Measurements from ENCODE around the gene NBR1. TPM values are rescaled to one million over a fixed set of nuclear protein-coding genes. Genes with fewer than 3 reads are reported as not detected.

NBR1 gene
- total RNA-seq, 1 experiment from 2014 or later = 60.8 TPM

DNA sequence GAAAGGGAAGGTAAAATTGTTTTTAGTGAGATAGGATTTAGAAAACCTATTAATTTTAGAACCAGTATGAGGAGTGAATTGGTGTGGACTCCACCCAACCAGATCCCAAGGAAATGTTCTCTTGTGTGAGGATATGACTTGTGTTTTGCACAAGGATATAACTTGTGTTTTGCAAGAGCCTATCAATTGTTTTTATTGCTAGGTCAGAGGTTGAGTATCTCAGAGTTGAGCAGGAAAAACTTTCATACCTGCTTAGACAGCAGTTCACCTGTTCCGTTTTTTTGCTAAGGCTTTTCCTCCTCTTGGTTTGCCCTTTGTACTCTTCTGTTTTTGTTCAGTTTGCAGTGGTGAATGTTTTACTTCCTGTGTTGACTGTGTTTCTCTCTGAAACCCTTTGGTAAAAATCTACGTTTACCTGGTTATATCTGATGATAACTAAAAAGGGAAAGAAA, 5.1 kb downstream of the NBR1 start:
- Histone ChIP-seq H3K9me2 (ENCODE audit: insufficient read depth) (no peaks in the 10 kb centered on the region), H3K4me2 (ENCODE audit: low read length) (no peak overlapping the region), H3K27me3 (ENCODE audit: insufficient read depth, low read length) (no peaks in the 10 kb centered on the region), H3K27ac (ENCODE audit: low read depth, low read length) (no peak overlapping the region), H3K9ac (ENCODE audit: low read length) (no peak overlapping the region), H3K9me3 (ENCODE audit: control insufficient read depth in 1 of 2, insufficient read depth in 1 of 2, low read depth in 1 of 2, low read length in 2 of 2) (no peaks in the 10 kb centered on the region), H3K4me3 (replicated peaks in 1 of 2; ENCODE audit: low read depth in 1 of 2, low read length in 2 of 2) (no peak overlapping the region), H2AFZ (ENCODE audit: low read depth, low read length, poor library complexity, severe bottlenecking) (no peak overlapping the region), H3K4me1 (ENCODE audit: control insufficient read depth in 1 of 2, insufficient read depth in 2 of 2, low read length in 2 of 2) (peaks cover 3 to 12% of the 10 kb centered on the region in 2 experiments), H3K36me3 (ENCODE audit: control insufficient read depth in 1 of 2, insufficient read depth in 2 of 2, low read length in 2 of 2) (peaks cover 12 to 23% of the 10 kb centered on the region in 2 experiments; a peak in 3 of 4 replicates), H3K79me2 (ENCODE audit: insufficient read depth, low read length) (peaks cover 23% of the 10 kb centered on the region), H4K20me1 (ENCODE audit: insufficient read depth) (no peaks in the 10 kb centered on the region)
- POLR2A ChIA-PET = no interaction called here
- ATAC-seq (no peak), DNase-seq (ENCODE audit: low read depth, low spot score) (no peak)
- TF ChIP-seq ELF1 (IDR thresholded peaks at IDR 0.05; ENCODE audit: borderline replicate concordance, low read depth) (no peak), ZNF274 (IDR thresholded peaks at IDR 0.05; ENCODE audit: low read depth, low read length) (no peak), YY1 (IDR thresholded peaks at IDR 0.05; ENCODE audit: extremely low read depth, insufficient replicate concordance, low read depth, low read length) (no peak), JUND (IDR thresholded peaks at IDR 0.05) (no peak), POLR2A (IDR thresholded peaks at IDR 0.05; ENCODE audit: borderline replicate concordance, extremely low read depth, insufficient read depth, insufficient read length) (no peak), ATF3 (IDR thresholded peaks at IDR 0.05) (no peak), EZH2 (IDR thresholded peaks at IDR 0.05) (no peak), SRF (IDR thresholded peaks at IDR 0.05; ENCODE audit: low read depth) (no peak), TCF7L2 (IDR thresholded peaks at IDR 0.05; ENCODE audit: borderline replicate concordance, extremely low read depth, insufficient read depth, insufficient read length) (no peak), CEBPB (IDR thresholded peaks at IDR 0.05; ENCODE audit: low read depth) (no peak), MAX (IDR thresholded peaks at IDR 0.05) (no peak), EGR1 (IDR thresholded peaks at IDR 0.05; ENCODE audit: low read depth) (no peak)
- TF ChIP-seq, protein P1, sequence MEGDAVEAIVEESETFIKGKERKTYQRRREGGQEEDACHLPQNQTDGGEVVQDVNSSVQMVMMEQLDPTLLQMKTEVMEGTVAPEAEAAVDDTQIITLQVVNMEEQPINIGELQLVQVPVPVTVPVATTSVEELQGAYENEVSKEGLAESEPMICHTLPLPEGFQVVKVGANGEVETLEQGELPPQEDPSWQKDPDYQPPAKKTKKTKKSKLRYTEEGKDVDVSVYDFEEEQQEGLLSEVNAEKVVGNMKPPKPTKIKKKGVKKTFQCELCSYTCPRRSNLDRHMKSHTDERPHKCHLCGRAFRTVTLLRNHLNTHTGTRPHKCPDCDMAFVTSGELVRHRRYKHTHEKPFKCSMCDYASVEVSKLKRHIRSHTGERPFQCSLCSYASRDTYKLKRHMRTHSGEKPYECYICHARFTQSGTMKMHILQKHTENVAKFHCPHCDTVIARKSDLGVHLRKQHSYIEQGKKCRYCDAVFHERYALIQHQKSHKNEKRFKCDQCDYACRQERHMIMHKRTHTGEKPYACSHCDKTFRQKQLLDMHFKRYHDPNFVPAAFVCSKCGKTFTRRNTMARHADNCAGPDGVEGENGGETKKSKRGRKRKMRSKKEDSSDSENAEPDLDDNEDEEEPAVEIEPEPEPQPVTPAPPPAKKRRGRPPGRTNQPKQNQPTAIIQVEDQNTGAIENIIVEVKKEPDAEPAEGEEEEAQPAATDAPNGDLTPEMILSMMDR (IDR thresholded peaks at IDR 0.05 in 2 of 3, conservative IDR thresholded peaks at IDR 0.05 in 1 of 3; ENCODE audit: borderline replicate concordance in 1 of 3, insufficient read depth in 1 of 3, low read depth in 2 of 3, low read length in 2 of 3) = no peak
- RAD21 ChIA-PET (ENCODE audit: low non-redundant PET in 1 of 2, low total read pairs in 2 of 2, uncharacterized antibody in 2 of 2, unreplicated experiment in 2 of 2) = no interaction called here
- CTCF ChIA-PET = no interaction called here
- intact Hi-C loops (cut with micrococcal nuclease) = no loop called here
- no TSS peak for BruUV-seq (replicated peaks)
